Prostate gland (tissue), 2 donors: Measurements from ENCODE around the gene KCNIP2.

Experiments
- POLR2A ChIP-seq: fragments of 450-650 bp; IDR thresholded peaks from one replicate; pipeline ENCODE4 v1.6.1; 2016; ENCODE audit warnings: antibody characterized with exemption, mild to moderate bottlenecking
- POLR2AphosphoS5 ChIP-seq: sonication (generic); formaldehyde crosslinking; IDR thresholded peaks from one replicate; pipeline ENCODE4 v1.6.1; 2017; ENCODE audit warnings: antibody characterized with exemption
- TF ChIP-seq, protein P1 (sequence below), 4 experiments: fragments of 200-600 bp in 2 of 4; fragments of 450-650 bp in 2 of 4; sonication (generic) in 2 of 4; IDR thresholded peaks; 1 replicate in 3 of 4; 2 replicates in 1 of 4; pipeline ENCODE4 v1.5.1; 2016 to 2019; ENCODE audit warnings: antibody characterized with exemption in 4 of 4, mild to moderate bottlenecking in 2 of 4, moderate library complexity in 2 of 4

DNA sequence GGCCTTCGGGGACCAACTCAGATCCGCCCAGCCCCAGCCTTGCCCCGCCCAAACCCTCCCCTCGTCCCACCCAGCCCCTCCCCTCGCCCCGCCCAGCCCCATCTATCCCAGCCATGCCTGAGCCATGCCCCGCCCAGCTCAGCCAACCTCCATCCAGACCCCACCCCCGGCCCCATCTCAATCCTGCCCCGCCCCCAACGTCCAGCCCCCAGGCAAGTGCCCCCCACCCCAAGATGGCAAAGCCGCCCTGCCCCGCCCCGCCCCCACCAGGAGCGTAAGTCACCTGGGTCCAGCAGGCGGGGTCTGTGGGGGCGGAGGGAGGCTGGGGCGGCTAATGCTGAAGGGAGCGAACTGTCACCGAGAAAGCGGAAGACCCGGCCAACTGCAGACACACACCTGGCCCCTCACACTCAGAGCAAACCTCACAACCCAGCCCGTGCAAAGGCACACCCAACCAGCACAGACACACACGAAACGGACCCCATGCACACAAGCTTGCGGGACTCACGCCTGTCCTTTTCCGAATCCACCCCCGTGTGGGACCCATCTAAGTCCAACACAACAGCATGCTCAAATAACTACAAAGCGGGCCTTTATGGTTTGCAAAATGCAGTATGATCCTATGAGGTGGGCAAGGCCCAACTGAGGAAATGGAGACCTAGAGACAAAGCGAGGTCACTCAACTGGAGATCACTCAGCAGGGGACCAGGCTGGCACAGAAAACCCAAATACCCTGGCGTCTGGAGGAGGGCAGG lies 13.9 kb downstream of the KCNIP2 start:
- TF ChIP-seq, protein P1, sequence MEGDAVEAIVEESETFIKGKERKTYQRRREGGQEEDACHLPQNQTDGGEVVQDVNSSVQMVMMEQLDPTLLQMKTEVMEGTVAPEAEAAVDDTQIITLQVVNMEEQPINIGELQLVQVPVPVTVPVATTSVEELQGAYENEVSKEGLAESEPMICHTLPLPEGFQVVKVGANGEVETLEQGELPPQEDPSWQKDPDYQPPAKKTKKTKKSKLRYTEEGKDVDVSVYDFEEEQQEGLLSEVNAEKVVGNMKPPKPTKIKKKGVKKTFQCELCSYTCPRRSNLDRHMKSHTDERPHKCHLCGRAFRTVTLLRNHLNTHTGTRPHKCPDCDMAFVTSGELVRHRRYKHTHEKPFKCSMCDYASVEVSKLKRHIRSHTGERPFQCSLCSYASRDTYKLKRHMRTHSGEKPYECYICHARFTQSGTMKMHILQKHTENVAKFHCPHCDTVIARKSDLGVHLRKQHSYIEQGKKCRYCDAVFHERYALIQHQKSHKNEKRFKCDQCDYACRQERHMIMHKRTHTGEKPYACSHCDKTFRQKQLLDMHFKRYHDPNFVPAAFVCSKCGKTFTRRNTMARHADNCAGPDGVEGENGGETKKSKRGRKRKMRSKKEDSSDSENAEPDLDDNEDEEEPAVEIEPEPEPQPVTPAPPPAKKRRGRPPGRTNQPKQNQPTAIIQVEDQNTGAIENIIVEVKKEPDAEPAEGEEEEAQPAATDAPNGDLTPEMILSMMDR (IDR thresholded peaks at IDR 0.05) = no peak
- TF ChIP-seq POLR2A (no peak), POLR2AphosphoS5 (no peak)
